HG03159 (cell line): Measurements from ENCODE around the gene RIMKLB.

ENCODE experiments used
- ATAC-seq: cut with Tn5 transposase; IDR thresholded peaks from one replicate; pipeline ENCODE4 v1.9.1; 2021; ENCODE audit warnings: mild to moderate bottlenecking, moderate library complexity; ENCODE audit not compliant: unreplicated experiment

The RIMKLB gene

GRCh38 chr12:8697476-8698131 lies at the start of gene RIMKLB:
Gene RIMKLB (plus strand): TSS chr12:8697991. CDS start chr12:8713867, 15,876 bp downstream.
- ATAC-seq: peak; percentile 86

DNA sequence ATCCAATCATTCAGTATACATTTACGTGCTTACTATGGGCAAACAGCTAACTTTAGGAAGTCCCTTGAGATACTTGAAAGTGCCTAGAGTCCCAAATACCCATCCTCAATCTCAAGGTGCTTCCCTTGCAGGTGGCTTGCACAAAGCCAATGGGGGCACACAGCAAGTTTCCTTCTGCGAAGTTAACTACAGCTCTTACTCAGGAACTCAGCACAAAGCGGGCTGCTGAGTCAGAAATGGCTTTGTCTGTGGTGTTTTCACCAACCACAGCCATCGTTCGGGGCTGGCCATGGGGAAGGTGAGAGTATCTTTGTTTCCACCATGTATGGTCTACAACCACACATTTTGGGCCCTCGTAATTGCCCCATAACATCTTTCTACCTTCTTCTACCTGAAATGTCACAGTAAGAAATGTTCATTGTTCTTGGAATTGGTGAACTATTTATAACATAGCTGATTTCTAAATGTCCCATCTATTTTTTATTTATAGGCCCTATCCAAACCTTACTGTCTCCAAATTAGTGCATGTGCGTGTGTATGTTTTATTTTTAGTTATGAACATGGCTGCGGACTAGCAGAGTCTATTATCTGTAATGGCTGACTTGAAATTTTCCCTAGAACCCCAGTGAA lies 49.1 kb upstream of the RIMKLB start:
- ATAC-seq: peak; percentile 73

GRCh38 chr12:8655421-8655820 lies 42.4 kb upstream of the RIMKLB start:
- ATAC-seq: no peak

GRCh38 chr12:8658346-8658745 lies 39.4 kb upstream of the RIMKLB start:
- no peak for ATAC-seq

DNA sequence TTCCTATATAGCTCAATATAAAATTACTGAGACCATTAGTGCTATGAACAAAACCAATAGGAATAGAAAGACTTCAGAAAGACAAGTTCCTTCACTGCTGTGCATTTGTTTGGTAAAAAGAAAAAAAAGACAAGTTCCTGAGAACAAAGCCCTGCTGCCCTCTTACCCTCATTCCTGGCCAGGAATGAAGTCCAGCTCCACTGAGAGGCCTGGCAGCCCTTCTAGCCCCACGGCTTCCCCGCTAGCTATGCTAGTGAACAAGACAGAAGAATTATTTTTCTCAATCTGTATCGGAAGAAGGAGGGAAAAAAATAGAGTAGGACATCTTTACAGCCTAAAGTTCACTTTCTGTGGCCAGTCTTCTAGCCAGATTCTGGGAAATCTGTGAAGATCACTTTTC lies 36.8 kb upstream of the RIMKLB start:
- no peak for ATAC-seq

GRCh38 chr12:8661751-8662150 lies 36.0 kb upstream of the RIMKLB start:
- ATAC-seq: no peak

GRCh38 chr12:8662593-8662992 lies 35.2 kb upstream of the RIMKLB start, which contains the start of gene MFAP5:
Gene MFAP5 (minus strand): TSS chr12:8662826. CDS start chr12:8662104, 722 bp downstream.
- ATAC-seq: no peak

DNA sequence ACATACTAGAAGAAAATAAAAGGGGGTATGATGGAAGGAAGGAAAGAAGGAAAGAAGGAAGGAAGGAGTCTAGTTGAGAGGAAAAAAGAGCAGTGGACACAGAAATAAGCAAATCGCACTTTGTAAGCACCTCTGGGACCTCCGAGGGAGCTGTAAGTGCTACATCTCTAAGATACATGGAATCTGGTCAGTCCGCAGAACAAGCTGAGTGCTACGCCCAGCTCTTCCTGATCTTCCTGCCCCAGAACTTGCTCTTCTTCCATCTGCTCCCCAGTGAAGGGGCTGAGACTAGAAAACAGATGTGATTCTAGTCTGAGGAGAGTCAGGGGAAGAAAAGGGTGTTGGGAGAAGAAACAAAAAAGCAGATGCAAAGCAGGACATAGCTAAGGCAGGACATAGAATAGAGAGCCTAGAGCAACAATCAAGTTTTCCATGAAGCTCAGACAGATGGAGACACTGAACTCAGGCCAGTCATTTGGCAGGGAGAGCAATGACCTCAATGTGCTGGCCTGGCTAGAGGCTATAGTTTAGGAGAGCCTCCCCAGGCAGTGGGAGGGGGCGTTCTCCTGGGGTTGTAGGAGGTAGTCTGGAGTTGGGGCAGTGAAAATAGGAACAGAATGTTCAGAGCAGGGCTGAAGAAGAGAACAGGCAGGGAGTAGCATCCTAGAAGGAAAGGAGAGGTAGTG lies 33.4 kb upstream of the RIMKLB start:
- no peak for ATAC-seq

- no peak for ATAC-seq
Observed at GRCh38 chr12:8665759-8666158, 32.0 kb upstream of the RIMKLB start.

DNA sequence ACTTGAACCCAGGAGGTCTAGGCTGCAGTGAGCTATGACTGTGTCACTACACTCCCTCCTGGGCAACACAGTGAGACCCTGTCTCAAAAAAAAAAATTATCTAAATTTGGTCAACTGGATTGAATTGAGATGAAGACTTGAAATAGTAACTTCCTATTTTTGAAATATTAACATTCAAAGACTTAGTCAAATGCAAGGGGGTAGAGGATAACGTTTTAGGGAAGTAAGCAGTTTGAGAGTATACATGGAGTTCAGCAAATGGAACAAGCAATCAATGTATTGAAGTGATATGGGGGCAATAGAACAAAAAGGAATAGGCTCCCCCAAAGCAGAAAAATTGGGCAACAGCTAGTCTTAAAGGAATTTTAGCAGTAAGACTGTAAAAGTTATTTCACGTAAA lies 30.5 kb upstream of the RIMKLB start:
- ATAC-seq: no peak

DNA sequence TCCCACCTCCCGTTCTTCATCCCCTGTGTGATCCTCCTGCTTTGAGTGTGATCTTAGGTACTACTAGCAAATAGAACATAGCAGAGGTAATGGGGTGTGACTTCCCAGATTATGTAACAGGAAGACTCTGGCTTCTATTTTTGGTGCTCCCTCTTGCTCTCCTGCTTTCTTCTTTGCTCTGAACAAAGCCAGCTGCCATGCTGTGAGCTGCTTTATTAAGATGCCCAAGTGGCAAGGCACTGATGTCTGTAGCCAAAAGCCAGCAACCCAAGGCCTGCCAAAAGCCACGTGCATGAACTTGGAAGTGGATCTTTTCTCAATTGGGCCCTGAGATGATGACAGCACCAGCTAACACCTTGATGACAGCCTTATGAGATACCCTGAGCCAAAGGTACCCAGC lies 29.4 kb upstream of the RIMKLB start:
- no peak for ATAC-seq

DNA sequence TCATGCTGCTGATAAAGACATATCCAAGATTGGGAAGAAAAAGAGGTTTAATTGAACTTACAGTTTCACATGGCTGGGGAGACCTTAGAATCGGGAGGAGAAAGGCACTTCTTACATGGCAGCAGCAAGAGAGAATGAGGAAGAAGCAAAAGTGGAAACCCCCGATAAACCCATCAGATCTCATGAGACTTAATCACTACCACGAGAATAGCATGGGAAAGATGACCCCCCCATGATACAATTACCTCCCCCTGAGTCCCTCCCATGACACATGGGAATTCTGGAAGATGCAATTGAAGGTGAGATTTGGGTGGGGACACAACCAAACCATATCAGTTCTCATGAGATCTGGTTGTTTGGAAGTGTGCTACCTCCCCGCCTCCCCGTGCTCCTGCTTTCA lies 25.4 kb upstream of the RIMKLB start:
- ATAC-seq: no peak

GRCh38 chr12:8675591-8676036 lies 22.2 kb upstream of the RIMKLB start:
- ATAC-seq: no peak

GRCh38 chr12:8676651-8677050 lies 21.1 kb upstream of the RIMKLB start:
- no peak for ATAC-seq

DNA sequence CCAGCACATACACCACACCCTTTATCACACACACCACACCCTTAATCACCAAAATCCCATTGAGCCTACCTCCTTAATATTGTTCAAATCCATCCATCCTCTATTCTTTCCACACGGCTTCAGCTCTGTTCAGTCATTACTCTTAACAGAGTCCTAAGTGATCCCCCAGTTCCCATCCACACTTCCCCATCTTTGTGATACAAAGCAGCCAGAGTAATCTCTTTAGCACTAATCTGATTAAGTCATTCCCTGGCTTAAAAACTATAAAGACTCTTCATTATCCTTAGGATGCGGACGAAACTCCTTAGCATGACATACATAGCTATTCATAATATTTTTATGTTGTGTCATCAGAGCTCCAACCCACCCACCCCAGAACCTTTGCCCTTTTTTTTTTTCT lies 20.4 kb upstream of the RIMKLB start:
- ATAC-seq: no peak

DNA sequence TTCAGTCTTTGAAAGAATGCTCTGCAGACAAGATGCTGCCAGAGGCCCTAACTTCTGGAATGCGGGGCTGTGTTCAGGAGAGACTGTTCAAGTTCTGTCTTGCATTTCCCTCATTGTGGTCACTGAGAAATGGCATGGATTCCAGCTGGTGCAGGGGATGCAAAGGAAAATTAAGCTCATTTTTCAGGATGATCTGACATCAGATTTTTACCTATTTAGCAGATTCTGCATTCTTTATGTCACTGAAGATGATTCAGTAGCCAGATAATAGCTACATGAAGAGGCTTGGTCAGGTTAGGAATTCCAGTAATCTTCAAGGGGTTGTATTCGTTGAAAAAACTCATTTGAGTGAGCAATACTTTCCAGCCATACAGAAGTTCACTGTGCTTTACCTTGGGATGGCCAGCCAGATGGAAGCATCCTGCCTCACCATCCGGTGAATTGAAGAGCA lies 19.1 kb upstream of the RIMKLB start:
- ATAC-seq: no peak

DNA sequence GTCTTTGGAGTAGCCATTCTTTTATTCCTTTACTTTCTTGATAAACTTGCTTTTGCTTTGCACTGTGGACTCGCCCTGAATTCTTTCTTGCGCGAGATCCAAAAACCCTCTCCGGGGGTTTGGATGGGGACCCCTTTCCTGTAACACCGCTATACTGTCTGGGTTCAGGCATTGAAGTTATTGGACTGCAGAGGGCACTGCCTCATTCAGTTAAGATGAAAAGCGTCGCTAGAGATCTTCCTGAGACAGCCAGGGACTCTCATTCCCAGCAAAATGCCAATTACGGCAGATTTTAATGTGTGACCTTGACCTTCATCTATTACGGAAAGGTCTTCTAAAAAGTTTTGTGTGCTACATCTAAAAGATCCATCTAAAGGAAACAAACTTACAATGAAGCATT lies 17.3 kb upstream of the RIMKLB start:
- ATAC-seq: no peak

DNA sequence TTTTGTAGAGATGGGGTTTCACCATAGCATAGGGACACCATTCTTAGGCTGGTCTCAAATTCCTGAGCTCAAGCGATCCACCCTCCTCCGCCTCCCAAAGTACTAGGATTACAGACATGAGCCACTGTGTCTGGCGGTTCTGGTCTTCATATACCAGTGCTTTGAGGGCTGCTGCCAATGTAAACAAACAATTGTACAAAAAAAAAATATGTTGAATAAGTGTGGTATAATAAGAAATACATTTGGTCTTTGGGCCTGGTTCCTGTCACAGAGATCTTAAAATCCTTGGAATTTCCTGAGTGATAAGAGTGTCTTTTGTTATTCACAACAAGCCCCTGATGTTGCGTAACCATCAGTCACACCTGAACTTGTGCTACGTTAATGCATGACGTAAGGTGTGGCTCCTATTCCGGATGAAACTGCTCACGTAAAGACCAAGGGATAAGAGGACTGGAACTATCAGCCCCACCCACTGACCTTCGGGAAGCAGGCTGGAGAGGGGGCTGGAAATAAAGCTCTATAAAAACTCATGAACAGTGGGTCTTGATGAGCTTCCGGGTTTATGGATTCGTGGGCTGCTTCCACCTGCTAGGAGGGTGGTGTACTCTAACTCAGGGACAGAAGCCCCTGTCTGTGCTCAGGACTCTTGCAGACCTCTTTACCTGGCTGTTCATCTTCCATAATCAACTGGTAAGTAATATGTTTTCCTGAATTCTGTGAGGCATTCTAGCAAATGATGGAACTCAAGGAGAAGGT lies 16.5 kb upstream of the RIMKLB start:
- no peak for ATAC-seq

- ATAC-seq: no peak
Observed at GRCh38 chr12:8685051-8685450, 12.7 kb upstream of the RIMKLB start.

- ATAC-seq: no peak
Observed at GRCh38 chr12:8687846-8688601, 9.8 kb upstream of the RIMKLB start.

- ATAC-seq: no peak
Observed at GRCh38 chr12:8689681-8690080, 8.1 kb upstream of the RIMKLB start.
